Measurements from ENCODE around the gene GRK4.
"Not testable (repeated sequence)": the region's sequence is repeated elsewhere in the genome, so short reads cannot be mapped to it uniquely, and the experiment has no call there.

GRK4 gene

GRCh38 chr4:3043282-3044020 is 80.1 kb downstream of the GRK4 start:
- no peak for DNase-seq

GRCh38 chr4:3044870-3045819 is 81.8 kb downstream of the GRK4 start:
- no peak for DNase-seq

- DNase-seq = no peak
These were observed 82.8 kb downstream of the GRK4 start for GRCh38 chr4:3046162-3046561.

- DNase-seq = no peak
These were observed 83.3 kb downstream of the GRK4 start for GRCh38 chr4:3046623-3047022.

GRCh38 chr4:3047464-3048286 is 84.3 kb downstream of the GRK4 start:
- DNase-seq = peak; percentile 36

- not testable (repeated sequence) for DNase-seq
These were observed 87.9 kb downstream of the GRK4 start for GRCh38 chr4:3051141-3051897.

- DNase-seq = no peak
These were observed 90.9 kb downstream of the GRK4 start for GRCh38 chr4:3054169-3054759.

- no peak for DNase-seq
These were observed 96.6 kb downstream of the GRK4 start for GRCh38 chr4:3059943-3060342.

- DNase-seq = no peak
These were observed 97.6 kb downstream of the GRK4 start for GRCh38 chr4:3060946-3061345.

- no peak for DNase-seq
These were observed 99.1 kb downstream of the GRK4 start for GRCh38 chr4:3062471-3062870.

- DNase-seq = no peak
These were observed 102.2 kb downstream of the GRK4 start for GRCh38 chr4:3065551-3065950.

GRCh38 chr4:3066836-3067400 is 103.5 kb downstream of the GRK4 start:
- DNase-seq = no peak

- no peak for DNase-seq
These were observed 104.2 kb downstream of the GRK4 start for GRCh38 chr4:3067473-3068001.

- DNase-seq = no peak
These were observed 106.4 kb downstream of the GRK4 start for GRCh38 chr4:3069661-3070199.

- DNase-seq = no peak
These were observed 107.5 kb downstream of the GRK4 start for GRCh38 chr4:3070709-3071500.

- no peak for DNase-seq
These were observed 108.4 kb downstream of the GRK4 start for GRCh38 chr4:3071811-3072210.

- no peak for DNase-seq
These were observed 110.0 kb downstream of the GRK4 start for GRCh38 chr4:3073158-3074077.

GRCh38 chr4:3074078-3074845 is 110.9 kb downstream of the GRK4 start, which contains the start of the genes HTT and HTT-AS:
TSS of gene HTT (plus strand) at chr4:3074681. CDS start at chr4:3074826, 145 bp downstream.
TSS of gene HTT-AS (minus strand) at chr4:3074538.
- peak; percentile 97 for DNase-seq

Data from NK-92 treated with Interleukin-12 subunit alpha and Interleukin-12 subunit beta, amount 100 ng/mL, for 24 hours (cell line).